NOMO-1 treated with DMSO at 0.1 percent for 48 hours (cell line): ENCODE measurements around the gene VAV2.

Experiments used
- DNase-seq: peaks from one replicate; lab custom pipeline; 2025; ENCODE audit not compliant: unreplicated experiment; lab: John Stamatoyannopoulos, UW

Gene VAV2

GRCh38 chr9:133943036-133943780, 48.9 kb downstream of the VAV2 start:
- no peak for DNase-seq

DNA sequence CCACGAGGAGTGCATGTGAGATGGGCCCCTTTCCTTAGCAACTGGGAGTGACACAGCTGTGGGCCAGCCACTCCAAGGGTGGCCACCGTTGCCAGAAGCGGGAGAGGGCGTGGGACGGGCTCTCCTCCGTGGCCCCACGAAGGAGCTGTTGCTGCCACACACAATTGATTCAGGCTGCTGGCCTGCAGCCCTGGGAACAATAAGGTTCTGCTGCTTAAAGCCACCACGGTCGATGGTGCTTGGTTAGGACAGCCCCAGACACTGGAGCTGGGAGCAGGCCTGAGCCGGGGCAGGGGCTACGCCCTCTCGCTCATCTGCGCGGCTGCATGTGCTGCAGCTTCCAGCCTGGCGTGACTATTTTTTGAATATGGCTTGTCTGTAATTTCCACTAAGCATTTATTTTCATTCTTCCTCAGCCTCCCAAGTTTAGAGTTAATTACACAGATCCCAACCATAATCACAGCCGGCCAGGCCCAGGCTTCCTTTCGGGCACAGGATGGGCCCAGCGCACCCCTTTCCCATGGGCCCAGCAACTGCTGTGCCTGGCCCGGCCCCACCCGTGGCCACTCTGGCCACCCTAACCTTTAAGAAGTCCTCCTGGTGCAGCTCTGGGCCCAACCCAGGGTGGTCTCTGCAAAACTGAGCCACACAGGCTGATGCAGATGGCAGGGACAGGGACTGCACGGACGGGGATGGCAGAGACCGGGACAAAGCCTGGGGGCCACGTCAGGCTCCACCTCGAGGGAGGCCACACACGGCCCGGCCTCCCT, 49.7 kb downstream of the VAV2 start:
- DNase-seq = no peak

DNA sequence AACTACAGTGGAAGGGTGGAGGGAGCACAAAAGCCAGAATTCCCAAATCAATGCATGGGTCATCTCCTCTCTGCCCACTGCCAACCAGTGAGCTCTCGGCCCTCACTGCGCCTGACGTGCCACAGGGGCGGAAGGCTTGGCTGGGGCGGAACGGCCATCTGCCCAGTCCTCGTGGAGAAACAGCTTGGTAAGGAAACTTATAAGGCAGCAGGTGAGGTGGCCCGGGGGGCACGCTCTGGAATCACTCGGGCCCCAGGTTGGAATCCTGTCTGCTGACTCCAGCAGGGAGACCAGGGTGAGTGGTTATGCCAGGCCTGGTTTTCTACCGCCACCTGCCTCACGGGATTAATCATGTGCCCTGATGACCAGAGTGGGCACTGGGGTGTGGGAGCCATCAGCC, 52.3 kb downstream of the VAV2 start:
- DNase-seq = no peak

DNA sequence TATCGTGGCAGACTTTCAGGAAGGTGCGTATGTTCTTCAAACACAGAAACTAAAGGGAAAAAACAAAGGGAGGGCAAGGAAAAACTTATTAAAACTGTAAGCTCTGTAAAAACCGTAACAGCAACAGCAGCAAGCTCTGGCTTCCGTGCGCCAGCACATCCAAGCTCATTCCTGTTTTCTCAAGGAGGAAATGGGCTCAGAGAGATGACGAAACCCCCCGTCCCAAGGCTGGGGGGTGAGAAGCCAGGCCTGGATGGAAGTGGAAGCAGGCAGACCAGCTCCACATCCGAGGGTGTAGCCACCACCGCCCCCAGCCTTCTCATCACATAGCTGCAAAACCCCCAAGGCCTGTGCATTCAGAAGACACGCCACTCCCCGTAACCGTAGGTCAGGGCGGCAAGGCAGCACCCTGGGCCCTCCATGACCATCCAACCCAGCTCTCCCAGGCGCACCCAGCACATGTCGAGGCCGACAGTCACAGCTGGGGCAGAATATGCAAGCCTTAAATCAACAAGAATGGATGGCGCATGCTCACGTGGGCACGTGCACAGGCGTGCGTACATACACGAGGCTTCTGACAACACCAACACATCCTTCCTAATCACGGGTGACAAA, 52.8 kb downstream of the VAV2 start:
- no peak for DNase-seq

DNA sequence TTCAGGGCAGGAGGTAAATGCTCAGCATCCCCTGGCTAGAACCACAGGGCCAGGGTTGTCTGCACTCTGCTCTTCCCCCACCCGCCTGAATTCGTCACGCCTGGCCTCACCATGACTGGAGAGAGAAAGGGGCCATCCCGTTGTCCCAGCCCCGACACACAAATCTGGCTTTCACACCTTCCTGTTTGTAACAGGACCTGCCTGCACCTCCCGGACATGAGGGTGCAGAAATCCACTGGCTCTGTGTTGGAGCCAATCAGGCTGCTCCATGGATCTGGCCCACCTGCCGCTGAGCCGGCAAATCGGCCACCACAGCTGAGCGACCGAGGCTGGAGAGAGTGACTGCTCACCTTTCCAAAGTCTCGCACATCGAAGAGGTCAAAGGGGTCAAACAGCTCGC, 53.4 kb downstream of the VAV2 start:
- no peak for DNase-seq

GRCh38 chr9:133938086-133938485, 54.0 kb downstream of the VAV2 start:
- DNase-seq = no peak

GRCh38 chr9:133937120-133937519, 55.0 kb downstream of the VAV2 start:
- DNase-seq = no peak

DNA sequence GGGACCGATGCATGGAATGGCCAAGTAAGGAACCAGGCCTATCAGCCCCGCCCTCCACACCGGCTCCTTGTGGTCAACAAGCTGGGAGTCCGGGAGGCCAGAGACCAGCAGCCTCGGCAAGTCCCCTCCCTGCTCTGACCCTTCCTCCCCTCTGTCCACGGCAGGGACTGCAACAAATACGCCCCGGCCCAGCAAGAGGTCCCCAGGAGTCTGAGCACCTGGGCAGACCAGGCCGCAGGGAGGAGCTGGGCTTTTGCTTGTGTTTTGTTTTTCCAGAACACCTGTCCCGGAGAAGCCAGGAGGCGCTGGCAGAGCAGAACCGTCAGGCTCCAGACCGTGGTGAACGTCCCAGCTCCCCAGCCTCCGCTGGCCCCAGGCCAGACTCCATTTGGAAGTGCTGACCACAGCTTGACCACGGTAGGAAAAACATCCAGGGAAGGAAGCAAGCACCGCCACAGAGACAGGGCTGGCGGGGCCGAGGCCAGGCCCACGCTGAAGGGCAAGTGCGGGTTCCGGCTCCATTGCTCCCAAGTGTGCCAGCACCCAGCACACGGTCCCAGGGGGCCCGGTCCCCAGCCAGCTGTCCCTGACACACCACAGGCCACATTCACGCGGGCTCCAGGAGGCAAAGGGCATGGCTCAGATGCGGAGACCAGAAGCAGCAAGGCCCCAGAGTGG, 56.7 kb downstream of the VAV2 start:
- no peak for DNase-seq

GRCh38 chr9:133934482-133935232, 57.5 kb downstream of the VAV2 start:
- DNase-seq = no peak

GRCh38 chr9:133933426-133934026, 58.6 kb downstream of the VAV2 start:
- no peak for DNase-seq

DNA sequence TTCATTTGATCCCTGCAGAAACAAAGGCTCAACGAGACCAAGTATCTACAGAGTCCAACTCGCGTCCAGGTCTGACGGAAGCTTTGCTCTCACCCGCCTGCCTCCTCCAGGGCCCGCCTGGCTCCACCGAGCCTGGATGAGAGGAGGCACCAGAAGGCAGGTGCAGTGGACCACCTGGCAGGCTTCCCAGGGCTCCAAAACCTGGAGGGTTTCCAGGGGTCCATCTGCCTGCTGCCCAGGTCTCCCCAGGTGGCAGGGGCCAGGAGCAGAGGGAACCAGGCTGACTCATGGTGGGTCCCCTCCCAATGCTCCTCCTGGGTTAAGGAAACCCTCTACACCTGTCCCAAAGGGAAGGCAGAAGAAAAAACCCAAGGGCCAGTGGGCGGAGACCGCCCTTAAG, 59.5 kb downstream of the VAV2 start:
- no peak for DNase-seq

GRCh38 chr9:133932181-133932580, 59.9 kb downstream of the VAV2 start:
- no peak for DNase-seq

DNA sequence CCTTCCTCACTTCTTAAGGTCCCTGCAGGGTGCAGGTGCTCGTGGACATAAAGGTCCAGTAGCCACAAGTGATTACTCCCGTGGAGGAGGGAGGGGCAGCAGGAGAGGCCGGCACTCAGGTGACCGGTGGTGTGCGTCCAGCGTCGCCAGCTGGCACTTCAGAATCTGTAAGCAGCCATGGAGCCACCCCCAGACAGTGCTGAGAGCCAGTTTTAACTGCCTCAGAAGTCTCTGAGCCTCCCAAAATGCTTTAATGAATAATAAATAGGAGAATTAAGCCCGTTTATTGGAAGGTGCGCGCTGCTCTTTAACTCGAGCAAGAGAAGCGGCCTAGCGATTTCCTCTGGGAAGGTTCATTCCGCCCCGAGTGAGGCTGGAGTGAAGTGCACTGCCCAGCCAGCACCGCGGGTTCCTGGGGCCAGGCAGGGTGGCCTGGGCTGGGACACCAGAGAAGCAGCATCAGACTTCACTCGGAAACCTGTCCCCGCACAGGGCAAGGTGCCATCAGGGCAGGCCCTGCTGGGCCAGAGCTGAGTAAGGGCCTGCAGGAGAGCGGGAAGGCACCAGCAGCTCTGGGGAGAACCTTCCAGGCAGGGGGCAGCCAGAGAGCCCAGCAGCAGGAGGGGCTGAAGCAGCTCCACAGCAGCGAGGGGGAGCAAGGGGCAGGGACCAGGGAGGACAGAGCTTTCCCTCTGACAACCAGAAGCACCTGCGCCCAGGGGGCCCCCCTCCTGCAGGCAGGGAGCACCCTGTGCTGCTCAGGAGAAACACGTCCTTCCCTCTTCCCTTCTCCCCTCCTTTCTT, 61.2 kb downstream of the VAV2 start:
- DNase-seq = no peak

DNA sequence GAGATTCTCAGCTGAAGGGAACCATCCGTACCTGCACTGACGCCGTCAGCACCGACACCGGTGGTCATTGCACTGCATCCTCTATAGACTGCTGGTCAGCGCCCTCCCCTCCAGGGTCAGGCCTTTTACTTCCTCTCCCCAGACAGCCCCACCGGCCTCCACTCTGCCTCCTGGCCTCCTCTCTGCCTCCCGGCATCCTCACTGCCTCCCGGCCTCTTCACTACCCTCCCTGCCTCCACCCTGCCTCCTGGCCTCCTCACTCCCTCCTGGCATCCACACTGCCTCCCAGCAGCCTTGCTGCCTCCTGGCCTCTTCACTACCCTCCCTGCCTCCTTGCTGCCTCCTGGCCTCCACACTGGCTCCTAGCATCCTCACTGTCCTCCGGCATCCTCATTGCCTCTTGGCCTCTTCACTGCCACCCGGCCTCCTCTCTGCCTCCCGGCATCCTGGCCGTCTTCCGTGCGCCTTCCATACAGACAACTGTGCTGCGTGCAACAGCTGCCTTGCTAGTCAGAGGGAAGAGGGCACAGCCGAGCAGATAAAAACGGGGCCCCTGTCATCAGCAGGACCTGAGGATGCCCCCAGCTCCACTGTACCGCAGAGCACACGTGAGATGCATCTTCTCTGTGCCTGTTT, 62.0 kb downstream of the VAV2 start:
- no peak for DNase-seq

GRCh38 chr9:133929599-133929998, 62.5 kb downstream of the VAV2 start:
- no peak for DNase-seq

GRCh38 chr9:133928248-133928764, 63.8 kb downstream of the VAV2 start:
- DNase-seq = no peak

- no peak for DNase-seq
Measured at GRCh38 chr9:133927041-133927440, 65.1 kb downstream of the VAV2 start.

DNA sequence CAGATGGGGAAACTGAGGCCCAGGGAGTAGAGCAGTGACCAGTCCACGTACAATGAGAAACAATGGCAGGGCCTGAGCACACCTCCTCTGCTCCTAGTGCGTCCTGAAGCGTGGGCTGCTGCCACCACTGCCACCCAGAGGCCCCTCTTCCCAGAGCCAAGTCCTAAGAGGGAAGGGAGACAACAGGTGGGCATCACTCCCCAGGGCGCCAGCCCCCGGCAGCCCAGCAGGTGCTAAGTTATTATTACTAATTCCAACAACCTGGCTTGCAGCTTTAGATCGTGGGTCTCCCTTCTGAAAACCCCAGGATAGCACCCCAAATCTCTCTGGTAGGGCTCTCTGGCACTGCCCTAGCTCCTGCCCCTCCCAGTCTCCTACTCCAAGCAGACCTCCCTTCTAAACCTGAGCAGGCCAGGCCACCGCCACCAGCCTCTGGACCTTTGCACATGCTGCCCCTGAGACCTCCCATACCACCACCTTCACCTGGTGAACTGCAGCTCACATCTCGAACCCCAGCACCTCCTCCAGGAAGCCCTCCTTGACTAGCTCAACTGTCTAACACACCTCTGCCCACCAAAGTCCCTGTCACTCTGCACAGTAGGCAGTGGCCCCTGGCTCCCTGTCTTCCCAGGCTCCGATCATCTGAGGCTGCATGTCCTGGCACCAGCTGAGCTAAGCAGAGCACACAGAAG, 65.8 kb downstream of the VAV2 start:
- DNase-seq = no peak
